SK-N-SH (cell line): Measurements from ENCODE around the gene TBC1D12. TPM values are rescaled to one million over a fixed set of nuclear protein-coding genes. Genes with fewer than 3 reads are reported as not detected.

Experiments
- CTCF ChIA-PET: fragments of 300-600, 350-600 bp; formaldehyde crosslinking; extraction: SDS; loops from one replicate; lab custom pipeline; 2021; lab: Yijun Ruan, JAX
- POLR2A ChIA-PET: fragments of 350-600 bp; sonication (Branson Sonifier 250); formaldehyde crosslinking; extraction: SDS; loops from one replicate; lab custom pipeline; 2020; ENCODE audit warnings: antibody characterized with exemption, inconsistent platforms; lab: Yijun Ruan, JAX
- DNase-seq: peaks from one replicate; pipeline ENCODE4 v3.0.0; 2012
- H2AFZ ChIP-seq: fragments of 200-600 bp; sonication (generic); 2 replicates; pipeline ENCODE4 v1.8.1; 2016; ENCODE audit warnings: antibody characterized with exemption, mild to moderate bottlenecking, low read depth
- H3F3A ChIP-seq: fragments of 200-600 bp; sonication (generic); replicated peaks from 2 replicates; pipeline ENCODE3; 2016; ENCODE audit warnings: antibody characterized with exemption, mild to moderate bottlenecking; ENCODE audit not compliant: insufficient read depth
- H3K27ac ChIP-seq, 2 experiments: fragments of 200-500 bp in 1 of 2; fragments of 200-600 bp in 1 of 2; sonication (Bioruptor generic) in 1 of 2; sonication (generic), shearing (Covaris generic) in 1 of 2; 2 replicates each; pipeline versions ENCODE4 v1.5.1 to v1.6.1; 2014 to 2016; ENCODE audit warnings: low read depth in 2 of 2, inconsistent platforms in 1 of 2, low read length in 1 of 2, mild to moderate bottlenecking in 1 of 2, mixed read lengths in 1 of 2
- H3K27me3 ChIP-seq: fragments of 200-600 bp; sonication (generic), shearing (Covaris generic); 2 replicates; pipeline ENCODE4 v1.6.1; 2016; ENCODE audit warnings: mixed run types; ENCODE audit not compliant: insufficient read depth
- H3K36me3 ChIP-seq, 2 experiments: fragments of 200-500 bp in 1 of 2; fragments of 200-600 bp in 1 of 2; sonication (Bioruptor generic) in 1 of 2; sonication (generic) in 1 of 2; replicated peaks in 1 of 2; 2 replicates each; pipeline versions ENCODE3 to v1.5.1; 2014 to 2016; ENCODE audit warnings: low read length in 1 of 2, mild to moderate bottlenecking in 1 of 2; ENCODE audit not compliant: insufficient read depth in 2 of 2, control insufficient read depth in 1 of 2
- H3K4me1 ChIP-seq, 2 experiments: fragments of 200-500 bp in 1 of 2; fragments of 200-600 bp in 1 of 2; sonication (Bioruptor generic) in 1 of 2; sonication (generic), shearing (Covaris generic) in 1 of 2; 2 replicates each; pipeline versions ENCODE4 v1.5.1 to v1.6.1; 2014 to 2016; ENCODE audit warnings: low read depth in 1 of 2, low read length in 1 of 2, mixed run types in 1 of 2; ENCODE audit not compliant: insufficient read depth in 2 of 2, control insufficient read depth in 1 of 2
- H3K4me2 ChIP-seq: fragments of 200-600 bp; sonication (generic), shearing (Covaris generic); 2 replicates; pipeline ENCODE4 v1.6.1; 2017; ENCODE audit warnings: mixed run types
- H3K4me3 ChIP-seq, 2 experiments: fragments of 200-500 bp in 1 of 2; fragments of 200-600 bp in 1 of 2; sonication (Bioruptor generic) in 1 of 2; sonication (generic), shearing (Covaris generic) in 1 of 2; 2 replicates each; pipeline versions ENCODE4 v1.5.1 to v1.8.1; 2014 to 2016; ENCODE audit warnings: low read depth in 2 of 2, inconsistent platforms in 1 of 2, low read length in 1 of 2, mild to moderate bottlenecking in 1 of 2, mixed read lengths in 1 of 2, moderate library complexity in 1 of 2
- H3K79me2 ChIP-seq: fragments of 200-600 bp; sonication (generic); 2 replicates; pipeline ENCODE4 v1.8.1; 2017; ENCODE audit warnings: mild to moderate bottlenecking; ENCODE audit not compliant: insufficient read depth
- H3K9ac ChIP-seq: fragments of 200-600 bp; sonication (generic); 2 replicates; pipeline ENCODE4 v1.6.1; 2017; ENCODE audit warnings: mixed run types
- H3K9me2 ChIP-seq: fragments of 200-600 bp; sonication (generic); 2 replicates; pipeline ENCODE4 v1.6.1; 2017; ENCODE audit warnings: mixed run types
- H3K9me3 ChIP-seq: fragments of 200-600 bp; sonication (generic); 2 replicates; pipeline ENCODE4 v1.6.1; 2017; ENCODE audit warnings: mixed run types, mild to moderate bottlenecking, moderate library complexity
- H4K20me1 ChIP-seq: fragments of 200-600 bp; sonication (generic); 2 replicates; pipeline ENCODE4 v1.6.1; 2017; ENCODE audit warnings: mild to moderate bottlenecking, mixed run types; ENCODE audit not compliant: insufficient read depth
- ELF1 ChIP-seq: IDR thresholded peaks from 2 replicates; pipeline ENCODE4 v1.4.0; 2012
- EZH2phosphoT487 ChIP-seq: fragments of 200-600 bp; sonication (generic); IDR thresholded peaks from 2 replicates; pipeline ENCODE4 v1.6.1; 2017; ENCODE audit warnings: low read depth, mixed run types, mild to moderate bottlenecking, antibody characterized with exemption, moderate library complexity, borderline replicate concordance
- FOSL2 ChIP-seq: IDR thresholded peaks from 2 replicates; pipeline ENCODE4 v1.4.0; 2012; ENCODE audit warnings: low read depth, mild to moderate bottlenecking, moderate library complexity, borderline replicate concordance
- FOXJ3 ChIP-seq: sonication (generic); formaldehyde crosslinking; IDR thresholded peaks from 2 replicates; pipeline ENCODE4 v1.5.1; 2020; ENCODE audit warnings: mild to moderate bottlenecking, missing genetic modification reagents
- GATA2 ChIP-seq: sonication (generic); formaldehyde crosslinking; IDR thresholded peaks from 2 replicates; pipeline ENCODE4 v1.5.0; 2020; ENCODE audit warnings: mild to moderate bottlenecking, missing genetic modification reagents
- MXI1 ChIP-seq: IDR thresholded peaks from 2 replicates; pipeline ENCODE4 v1.6.1; 2012; ENCODE audit warnings: mild to moderate bottlenecking, low read depth, low read length, improper control_type of control experiment
- WGBS: methylation state at CpG from one replicate; pipeline ENCODE4 v1.1.6; 2017; ENCODE audit warnings: low lambda C conversion rate; 5-methylcytosine and 5-hydroxymethylcytosine counted together
- polyA plus RNA-seq, 3 experiments: library from polyadenylated mRNA; depleted of rRNA; stranded (reverse); fragments of >200 nt; gene quantifications; 2 replicates each; pipeline ENCODE4 v1.2.3, GENCODE V29; 2012
- TF ChIP-seq, protein P1 (sequence below): fragments of 200-600 bp; sonication (generic); IDR thresholded peaks from 2 replicates; pipeline ENCODE4 v1.6.1; 2017; ENCODE audit warnings: antibody characterized with exemption, mild to moderate bottlenecking, moderate library complexity
- TF ChIP-seq, protein P2 (sequence below): fragments of 150-350 bp; IDR thresholded peaks from 2 replicates; pipeline ENCODE4 v1.6.1; 2016; ENCODE audit warnings: mild to moderate bottlenecking, low read depth, low read length

Gene TBC1D12
- polyA plus RNA-seq, 1 of the 3 experiments (the other 2 are of a cell fraction), result 1.8 TPM

DNA sequence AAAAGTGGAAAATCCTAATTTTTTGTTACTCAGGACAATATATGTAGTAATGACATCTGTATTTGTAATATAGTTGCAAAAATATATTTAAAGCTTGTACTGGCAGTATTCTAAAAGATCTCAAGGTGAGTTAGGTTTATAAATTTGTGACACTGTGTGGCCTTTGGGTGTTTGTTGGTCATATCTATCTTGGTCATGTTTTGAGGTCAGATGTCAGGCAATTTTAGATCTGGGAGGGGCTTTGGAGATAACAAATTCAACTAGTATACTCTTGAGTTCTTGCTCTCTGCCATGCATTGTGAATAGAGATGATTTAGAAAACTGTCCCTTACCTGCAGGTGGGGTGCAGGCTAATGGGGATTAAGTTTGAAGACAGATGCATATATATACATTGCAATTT lies 3.1 kb downstream of the TBC1D12 start:
- TF ChIP-seq, protein P1, sequence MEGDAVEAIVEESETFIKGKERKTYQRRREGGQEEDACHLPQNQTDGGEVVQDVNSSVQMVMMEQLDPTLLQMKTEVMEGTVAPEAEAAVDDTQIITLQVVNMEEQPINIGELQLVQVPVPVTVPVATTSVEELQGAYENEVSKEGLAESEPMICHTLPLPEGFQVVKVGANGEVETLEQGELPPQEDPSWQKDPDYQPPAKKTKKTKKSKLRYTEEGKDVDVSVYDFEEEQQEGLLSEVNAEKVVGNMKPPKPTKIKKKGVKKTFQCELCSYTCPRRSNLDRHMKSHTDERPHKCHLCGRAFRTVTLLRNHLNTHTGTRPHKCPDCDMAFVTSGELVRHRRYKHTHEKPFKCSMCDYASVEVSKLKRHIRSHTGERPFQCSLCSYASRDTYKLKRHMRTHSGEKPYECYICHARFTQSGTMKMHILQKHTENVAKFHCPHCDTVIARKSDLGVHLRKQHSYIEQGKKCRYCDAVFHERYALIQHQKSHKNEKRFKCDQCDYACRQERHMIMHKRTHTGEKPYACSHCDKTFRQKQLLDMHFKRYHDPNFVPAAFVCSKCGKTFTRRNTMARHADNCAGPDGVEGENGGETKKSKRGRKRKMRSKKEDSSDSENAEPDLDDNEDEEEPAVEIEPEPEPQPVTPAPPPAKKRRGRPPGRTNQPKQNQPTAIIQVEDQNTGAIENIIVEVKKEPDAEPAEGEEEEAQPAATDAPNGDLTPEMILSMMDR, result no peak
- no peak for TF ChIP-seq FOSL2
- H3K4me2 ChIP-seq, result no peak overlapping the region
- H2AFZ ChIP-seq, result no peak overlapping the region
- H3F3A ChIP-seq, result no peaks in the 10 kb centered on the region
- no peaks in the 10 kb centered on the region for H4K20me1 ChIP-seq
- H3K27me3 ChIP-seq, result no peaks in the 10 kb centered on the region
- H3K9ac ChIP-seq, result no peak overlapping the region
- no peak for DNase-seq
- no peaks in the 10 kb centered on the region; a peak in 1 of 4 replicates for H3K4me1 ChIP-seq
- H3K27ac ChIP-seq, result no peak overlapping the region
- peaks cover 65% of the 10 kb centered on the region for H3K79me2 ChIP-seq
- H3K9me3 ChIP-seq, result no peaks in the 10 kb centered on the region
- H3K36me3 ChIP-seq, result no peaks in the 10 kb centered on the region
- CTCF ChIA-PET, result interaction anchor here (0.9 to 3.6 kb wide), 3 partner anchors 8 to 39 kb away, joined by 3 to 9 read pairs (median 5); no protein-coding TSS in a partner anchor
- POLR2A ChIA-PET, result no interaction called here
- no peak overlapping the region for H3K4me3 ChIP-seq
- H3K9me2 ChIP-seq, result no peaks in the 10 kb centered on the region

DNA sequence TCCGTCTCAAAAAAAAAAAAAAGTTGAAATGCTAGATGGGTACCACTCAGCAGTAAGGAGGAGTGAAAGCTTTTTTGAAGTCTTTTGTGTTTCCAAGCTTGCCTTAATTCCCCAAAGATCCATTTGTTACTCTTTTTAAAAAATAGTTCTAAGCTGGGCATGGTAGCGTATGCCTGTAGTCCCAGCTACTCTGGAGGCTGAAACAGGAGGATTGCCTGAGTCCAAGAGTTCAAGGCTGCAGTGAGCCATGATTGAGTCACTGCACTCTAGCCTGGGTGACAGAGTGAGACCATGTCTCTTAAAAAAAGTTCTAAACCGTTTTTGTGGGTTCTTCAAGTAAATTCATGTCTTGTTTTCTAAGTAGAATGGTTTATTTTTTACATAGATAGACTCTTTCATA lies 5.3 kb downstream of the TBC1D12 start:
- Histone ChIP-seq H3F3A (peaks cover 5% of the 10 kb centered on the region), H3K4me3 (no peak overlapping the region), H2AFZ (no peak overlapping the region), H3K27me3 (no peaks in the 10 kb centered on the region), H3K4me1 (peaks cover 0 to 8% of the 10 kb centered on the region in 2 experiments; a peak in 2 of 4 replicates), H4K20me1 (no peaks in the 10 kb centered on the region), H3K9me3 (no peaks in the 10 kb centered on the region), H3K9me2 (no peaks in the 10 kb centered on the region), H3K9ac (no peak overlapping the region), H3K4me2 (no peak overlapping the region), H3K36me3 (no peaks in the 10 kb centered on the region), H3K79me2 (peaks cover 80% of the 10 kb centered on the region), H3K27ac (no peak overlapping the region)
- WGBS, result 83% methylated on average over 3 of the region's 3 CpGs
- ChIA-PET CTCF (interaction anchor here (0.8 to 1.1 kb wide), 2 partner anchors 132 to 491 kb away, joined by 3 read pairs; no protein-coding TSS in a partner anchor), POLR2A (no interaction called here)
- TF ChIP-seq MXI1 (no peak), GATA2 (CRISPR knock-in tag) (no peak), FOXJ3 (CRISPR knock-in tag) (no peak), ELF1 (no peak), EZH2phosphoT487 (no peak)
- TF ChIP-seq, protein P2, sequence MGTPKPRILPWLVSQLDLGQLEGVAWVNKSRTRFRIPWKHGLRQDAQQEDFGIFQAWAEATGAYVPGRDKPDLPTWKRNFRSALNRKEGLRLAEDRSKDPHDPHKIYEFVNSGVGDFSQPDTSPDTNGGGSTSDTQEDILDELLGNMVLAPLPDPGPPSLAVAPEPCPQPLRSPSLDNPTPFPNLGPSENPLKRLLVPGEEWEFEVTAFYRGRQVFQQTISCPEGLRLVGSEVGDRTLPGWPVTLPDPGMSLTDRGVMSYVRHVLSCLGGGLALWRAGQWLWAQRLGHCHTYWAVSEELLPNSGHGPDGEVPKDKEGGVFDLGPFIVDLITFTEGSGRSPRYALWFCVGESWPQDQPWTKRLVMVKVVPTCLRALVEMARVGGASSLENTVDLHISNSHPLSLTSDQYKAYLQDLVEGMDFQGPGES, result no peak
- no peak for DNase-seq
